Measurements from ENCODE around the gene TPCN2.
A peak's percentile ranks its signal among the peaks of the same experiment; 100 is the strongest.

Gene TPCN2

GRCh38 chr11:69165775-69166174 lies 117.0 kb downstream of the TPCN2 start:
- Histone ChIP-seq H3K36me3 (no peaks in the 10 kb centered on the region), H3K9me3 (no peaks in the 10 kb centered on the region), H3K4me1 (peaks cover 0 to 16% (median 15%) of the 10 kb centered on the region in 4 donors), H3K27me3 (no peaks in the 10 kb centered on the region), H3K27ac (no peak overlapping the region), H3K4me3 (no peak overlapping the region)
- no peak for DNase-seq
- TF ChIP-seq CTCF (IDR thresholded peaks at IDR 0.05) = no peak
- intact Hi-C loops (cut with DNase I; ENCODE audit: low total_unique reads) = no loop called here

- intact Hi-C loops (cut with DNase I; ENCODE audit: low total_unique reads) = no loop called here
- peak; percentile 26 to 74 for DNase-seq
Observed at GRCh38 chr11:69166218-69167115, 117.7 kb downstream of the TPCN2 start.

GRCh38 chr11:69167130-69167915 lies 118.6 kb downstream of the TPCN2 start:
- Histone ChIP-seq H3K4me1 (peaks cover 0 to 16% (median 15%) of the 10 kb centered on the region in 4 donors), H3K27me3 (no peaks in the 10 kb centered on the region), H3K36me3 (no peaks in the 10 kb centered on the region), H3K4me3 (peak overlapping the region in 1 of 2 donors; percentile 35), H3K27ac (peak overlapping the region in 1 of 2 donors; percentile 44), H3K9me3 (no peaks in the 10 kb centered on the region)
- no peak for DNase-seq
- intact Hi-C loops (cut with DNase I; ENCODE audit: low total_unique reads) = no loop called here
- no peak for TF ChIP-seq CTCF (IDR thresholded peaks at IDR 0.05)

More at GRCh38 chr11:69166218-69167115, 117.7 kb downstream of the TPCN2 start:
- Histone ChIP-seq H3K27ac (peak overlapping the region; percentile 44 to 45), H3K4me1 (peaks cover 0 to 16% (median 15%) of the 10 kb centered on the region in 4 donors), H3K4me3 (peak overlapping the region; percentile 11 to 35), H3K36me3 (no peaks in the 10 kb centered on the region), H3K9me3 (no peaks in the 10 kb centered on the region), H3K27me3 (no peaks in the 10 kb centered on the region)
- TF ChIP-seq CTCF (IDR thresholded peaks at IDR 0.05) = peak; percentile 4 to 28

- Histone ChIP-seq H3K4me1 (peaks cover 0 to 16% (median 15%) of the 10 kb centered on the region in 4 donors), H3K27ac (no peak overlapping the region), H3K27me3 (no peaks in the 10 kb centered on the region), H3K9me3 (no peaks in the 10 kb centered on the region), H3K4me3 (no peak overlapping the region), H3K36me3 (no peaks in the 10 kb centered on the region)
- DNase-seq = peak in 1 of 2 donors; percentile 52
- intact Hi-C loops (cut with DNase I; ENCODE audit: low total_unique reads) = no loop called here
- no peak for TF ChIP-seq CTCF (IDR thresholded peaks at IDR 0.05)
Observed at GRCh38 chr11:69167916-69168691, 119.4 kb downstream of the TPCN2 start.

- intact Hi-C loops (cut with DNase I; ENCODE audit: low total_unique reads) = no loop called here
- H3K27me3 ChIP-seq = no peaks in the 10 kb centered on the region
Observed at GRCh38 chr11:69169479-69169878, 120.7 kb downstream of the TPCN2 start.

More at GRCh38 chr11:69169479-69169878, 120.7 kb downstream of the TPCN2 start:
- no peaks in the 10 kb centered on the region for H3K9me3 ChIP-seq
- H3K36me3 ChIP-seq = no peaks in the 10 kb centered on the region
- TF ChIP-seq CTCF (IDR thresholded peaks at IDR 0.05) = no peak
- H3K4me3 ChIP-seq = no peak overlapping the region
- no peak for DNase-seq
- H3K27ac ChIP-seq = no peak overlapping the region
- H3K4me1 ChIP-seq = peaks cover 0 to 16% (median 15%) of the 10 kb centered on the region in 4 donors

All from tibial artery (tissue), 4 donors.